K562 (cell line): ENCODE results near the gene SLC16A13. TPM values are rescaled to one million over a fixed set of nuclear protein-coding genes. Genes with fewer than 3 reads are reported as not detected.

ENCODE experiments used
- ATAC-seq: fragments of 200-7000 bp; cut with Tn5 transposase; 3 replicates; pipeline ENCODE4 v1.9.1; 2020; ENCODE audit warnings: moderate library complexity
- BruUV-seq: library from RNA; stranded (reverse); fragments of 400-500 nt; replicated peaks from 2 replicates; lab custom pipeline; 2021; lab: Mats Ljungman, UMichigan
- CTCF ChIA-PET: fragments of 300-600 bp; formaldehyde crosslinking; extraction: SDS; loops from one replicate; lab custom pipeline; 2021; ENCODE audit warnings: low intra/inter-chr PET ratio; lab: Yijun Ruan, JAX
- POLR2A ChIA-PET: fragments of 300-600, 350-650 bp; sonication (Branson Sonifier 250); formaldehyde crosslinking; extraction: SDS; loops from one replicate; lab custom pipeline; 2021; ENCODE audit warnings: antibody characterized with exemption, inconsistent platforms; lab: Yijun Ruan, JAX
- DNase-seq, 4 experiments: peaks; one replicate each; pipeline versions ENCODE4 v3.0.0 to v3.0.0-alpha.2; 2011 to 2018; ENCODE audit warnings: low spot score in 3 of 4, mixed read lengths in 3 of 4; ENCODE audit errors: extremely low read depth in 1 of 4
- FAIRE-seq: peaks from 2 replicates; lab custom pipeline; 2011; peaks lifted over from hg19 to GRCh38; lab: Jason Lieb, UNC
- H2AFZ ChIP-seq: 2 replicates; pipeline ENCODE4 v1.6.0; 2011; ENCODE audit warnings: low read depth, low read length, control low read depth, inconsistent platforms
- H3K27ac ChIP-seq: fragments of 200-600 bp; 3 replicates; pipeline ENCODE4 v1.8.0; 2011; ENCODE audit warnings: low read depth, mild to moderate bottlenecking, control low read depth, inconsistent platforms, low read length, moderate library complexity, mixed read lengths; ENCODE audit errors: extremely low read depth
- H3K27me3 ChIP-seq, 2 experiments: fragments of 300-600 bp in 1 of 2; 2 replicates in 1 of 2; 3 replicates in 1 of 2; pipeline versions ENCODE4 v1.6.0 to v1.8.0; 2011; ENCODE audit warnings: inconsistent platforms in 2 of 2, low read length in 2 of 2, mild to moderate bottlenecking in 1 of 2, mixed read lengths in 1 of 2, moderate library complexity in 1 of 2; ENCODE audit not compliant: control insufficient read depth in 2 of 2, insufficient read depth in 2 of 2
- H3K36me3 ChIP-seq: fragments of 300-600 bp; 3 replicates; pipeline ENCODE4 v1.8.0; 2011; ENCODE audit warnings: mild to moderate bottlenecking, low read length, inconsistent platforms; ENCODE audit not compliant: control insufficient read depth, insufficient read depth
- H3K4me1 ChIP-seq, 2 experiments: fragments of 200-600 bp in 1 of 2; replicated peaks in 1 of 2; 2 replicates in 1 of 2; 3 replicates in 1 of 2; pipeline versions ENCODE4 v1.5.1 to v1.8.0; 2011; ENCODE audit warnings: inconsistent platforms in 2 of 2, low read length in 2 of 2, mild to moderate bottlenecking in 1 of 2, mixed read lengths in 1 of 2, moderate library complexity in 1 of 2; ENCODE audit not compliant: control insufficient read depth in 2 of 2, insufficient read depth in 2 of 2
- H3K4me2 ChIP-seq: 2 replicates; pipeline ENCODE4 v1.6.1; 2011; ENCODE audit warnings: low read length, control low read depth, inconsistent platforms, mixed read lengths; ENCODE audit not compliant: insufficient read depth
- H3K4me3 ChIP-seq: fragments of 200-600 bp; sonication (generic), shearing (Covaris generic); 2 replicates; pipeline ENCODE4 v1.5.1; 2016; ENCODE audit warnings: control low read depth, inconsistent platforms
- H3K79me2 ChIP-seq: fragments of 200-600 bp; 3 replicates; pipeline ENCODE4 v1.8.0; 2011; ENCODE audit warnings: low read length, inconsistent platforms; ENCODE audit not compliant: control insufficient read depth, insufficient read depth
- H3K9ac ChIP-seq, 2 experiments: 2 replicates each; pipeline versions ENCODE4 v1.6.0 to v1.6.1; 2011; ENCODE audit warnings: low read depth in 2 of 2, low read length in 2 of 2, control low read depth in 1 of 2, inconsistent platforms in 1 of 2, mild to moderate bottlenecking in 1 of 2, mixed read lengths in 1 of 2; ENCODE audit not compliant: insufficient read depth in 1 of 2
- H3K9me1 ChIP-seq: one replicate; pipeline ENCODE4 v1.6.0; 2011; ENCODE audit warnings: inconsistent platforms, mild to moderate bottlenecking, low read length, moderate library complexity; ENCODE audit not compliant: control insufficient read depth, insufficient read depth
- H3K9me3 ChIP-seq: replicated peaks from 2 replicates; pipeline ENCODE4 v1.5.1; 2011; ENCODE audit warnings: low read depth, low read length, inconsistent platforms; ENCODE audit not compliant: control insufficient read depth, insufficient read depth
- H4K20me1 ChIP-seq: replicated peaks from 2 replicates; pipeline ENCODE4 v1.6.1; 2011; ENCODE audit warnings: low read length, inconsistent platforms, mixed read lengths; ENCODE audit not compliant: control insufficient read depth, insufficient read depth
- BDP1 ChIP-seq: IDR thresholded peaks from 3 replicates; pipeline ENCODE4 v1.6.1; 2011; ENCODE audit not compliant: insufficient read length, insufficient read depth
- BRD4 ChIP-seq: fragments of 200-600 bp; sonication (generic); IDR thresholded peaks from 2 replicates; pipeline ENCODE4 v1.6.1; 2017; ENCODE audit warnings: inconsistent platforms
- FOSL1 ChIP-seq: fragments of 200-800 bp; sonication (Bioruptor generic); conservative IDR thresholded peaks from 2 replicates; pipeline ENCODE4 v1.6.1; 2016; ENCODE audit warnings: missing genetic modification characterization, missing compliant biosample characterization
- KLF16 ChIP-seq: IDR thresholded peaks from 2 replicates; pipeline ENCODE4 v1.6.1; 2016; ENCODE audit warnings: antibody characterized with exemption
- MCM3 ChIP-seq: fragments of 450-650 bp; IDR thresholded peaks from 2 replicates; pipeline ENCODE4 v1.6.1; 2016
- MTA2 ChIP-seq: fragments of 450-650 bp; IDR thresholded peaks from 2 replicates; pipeline ENCODE4 v1.6.1; 2016; ENCODE audit warnings: low read depth
- NCOA1 ChIP-seq: fragments of 450-650 bp; IDR thresholded peaks from 2 replicates; pipeline ENCODE4 v1.6.1; 2016; ENCODE audit warnings: low read depth
- NCOA2 ChIP-seq, 2 experiments: fragments of 450-650 bp; IDR thresholded peaks; 2 replicates each; pipeline ENCODE4 v1.6.1; 2018; ENCODE audit warnings: mild to moderate bottlenecking in 2 of 2, moderate library complexity in 1 of 2; ENCODE audit not compliant: partially characterized antibody in 2 of 2
- NCOR1 ChIP-seq: fragments of 450-650 bp; IDR thresholded peaks from 2 replicates; pipeline ENCODE4 v1.6.1; 2016; ENCODE audit warnings: mild to moderate bottlenecking, moderate library complexity
- SOX6 ChIP-seq: fragments of 450-650 bp; IDR thresholded peaks from 2 replicates; pipeline ENCODE4 v1.6.1; 2014; ENCODE audit warnings: mild to moderate bottlenecking
- TARDBP ChIP-seq: fragments of 450-650 bp; IDR thresholded peaks from 2 replicates; pipeline ENCODE4 v1.6.1; 2016
- ZEB2 ChIP-seq: fragments of 450-650 bp; IDR thresholded peaks from 2 replicates; pipeline ENCODE4 v1.6.1; 2016
- ZNF212 ChIP-seq: fragments of 450-650 bp; formaldehyde crosslinking; IDR thresholded peaks from 2 replicates; pipeline ENCODE4 v1.4.0; 2020; ENCODE audit warnings: mild to moderate bottlenecking
- ZNF232 ChIP-seq: sonication (generic); formaldehyde crosslinking; IDR thresholded peaks from 2 replicates; pipeline ENCODE4 v1.8.0; 2022; ENCODE audit warnings: mild to moderate bottlenecking, missing genetic modification reagents
- ZNF696 ChIP-seq: fragments of 250-450 bp; sonication (Bioruptor Pico); conservative IDR thresholded peaks from 2 replicates; pipeline ENCODE4 v1.4.0; 2020; ENCODE audit warnings: mild to moderate bottlenecking, moderate library complexity
- WGBS: fragments of 100-300 bp; shearing (Covaris generic); methylation state at CpG from one replicate; pipeline ENCODE4 v1.1.6; 2016; ENCODE audit warnings: low coverage, mixed read lengths; ENCODE audit not compliant: insufficient coverage; ENCODE audit errors: missing lambda C conversion rate; 5-methylcytosine and 5-hydroxymethylcytosine counted together
- in situ Hi-C: fragments of 300-500 bp; cut with MboI; formaldehyde crosslinking; loops from 4 replicates; pipeline ENCODE4 v1.15.0; 2018; ENCODE audit warnings: inconsistent platforms, mixed read lengths
- intact Hi-C: fragments of 100-400 bp; cut with micrococcal nuclease; formaldehyde crosslinking; loops from 2 replicates; pipeline ENCODE4 v1.14.2; 2022
- polyA plus RNA-seq, 8 experiments: library from polyadenylated mRNA; depleted of rRNA in 4 of 8; stranded (reverse) in 5 of 8; unstranded in 3 of 8; fragments of >200 nt; fragmentation: Nextera tagmentation in 2 of 8; fragmentation: Illumina TruSeq in 1 of 8; extraction: Ambion mirVana in 2 of 8; extraction: Trizol in 1 of 8; gene quantifications; 2 replicates each; pipeline versions ENCODE4 v1.2.1 to v1.2.3, GENCODE V29; 2011 to 2014; ENCODE audit warnings: inconsistent platforms in 1 of 8, missing spikeins in 1 of 8
- total RNA-seq, 7 experiments: library from RNA; depleted of rRNA in 6 of 7; stranded (reverse); fragments of >200 nt in 6 of 7; fragmentation: Illumina TruSeq in 2 of 7; extraction: Trizol in 2 of 7; gene quantifications; 2 replicates each; pipeline versions ENCODE4 v1.2.1 to v1.2.3, GENCODE V29; 2011 to 2021; ENCODE audit warnings: low replicate concordance in 1 of 7
- TF ChIP-seq, protein P1 (sequence below): fragments of 450-650 bp; IDR thresholded peaks from 2 replicates; pipeline ENCODE4 v1.6.1; 2018; ENCODE audit warnings: mild to moderate bottlenecking, low read depth; ENCODE audit not compliant: partially characterized antibody
- TF ChIP-seq, protein P2 (sequence below): fragments of 250-450 bp; sonication (Bioruptor Pico); IDR thresholded peaks from 2 replicates; pipeline ENCODE4 v1.4.0; 2020; ENCODE audit warnings: mild to moderate bottlenecking

SLC16A13 gene
- total and polyA plus RNA-seq, 9 of the 15 experiments (the other 6 are each of a cell fraction or from before 2014, with no cell fraction given): 0.04 to 5.6 (median 0.87) TPM

DNA sequence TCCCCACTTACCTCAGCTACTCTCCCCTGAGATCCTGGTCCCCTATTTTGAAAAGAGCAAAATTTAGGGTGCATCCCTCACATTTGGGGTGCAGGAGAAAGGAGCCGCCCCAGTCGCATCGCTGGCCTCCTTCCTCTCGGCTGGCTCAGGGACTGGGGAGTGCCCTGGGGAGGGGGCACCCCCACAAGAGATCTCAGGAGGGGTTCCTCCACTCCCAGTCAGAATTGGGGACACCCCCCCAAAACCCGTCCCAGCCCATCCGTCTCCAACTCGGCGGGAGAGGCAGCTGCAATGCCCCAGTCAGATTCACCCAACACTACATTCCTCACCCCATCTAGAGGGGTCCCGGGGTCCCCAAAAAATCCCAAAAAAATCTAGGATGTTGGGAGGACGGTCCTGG is 16.4 kb upstream of the SLC16A13 start:
- no peaks in the 10 kb centered on the region for H3K9me1 ChIP-seq
- no peaks in the 10 kb centered on the region for H3K9me3 ChIP-seq
- H3K4me3 ChIP-seq: peak overlapping the region; percentile 17; the same call in 1 of the 2 replicates
- in situ Hi-C loops: no loop called here
- BruUV-seq: no TSS peak
- FAIRE-seq: no peak
- H3K4me2 ChIP-seq: peak overlapping the region; percentile 58; the same call in 1 of the 2 replicates
- peak overlapping the region; percentile 78; the same call in 2 of the 3 replicates for H3K27ac ChIP-seq
- no peak for TF ChIP-seq BDP1
- TF ChIP-seq, protein P1, sequence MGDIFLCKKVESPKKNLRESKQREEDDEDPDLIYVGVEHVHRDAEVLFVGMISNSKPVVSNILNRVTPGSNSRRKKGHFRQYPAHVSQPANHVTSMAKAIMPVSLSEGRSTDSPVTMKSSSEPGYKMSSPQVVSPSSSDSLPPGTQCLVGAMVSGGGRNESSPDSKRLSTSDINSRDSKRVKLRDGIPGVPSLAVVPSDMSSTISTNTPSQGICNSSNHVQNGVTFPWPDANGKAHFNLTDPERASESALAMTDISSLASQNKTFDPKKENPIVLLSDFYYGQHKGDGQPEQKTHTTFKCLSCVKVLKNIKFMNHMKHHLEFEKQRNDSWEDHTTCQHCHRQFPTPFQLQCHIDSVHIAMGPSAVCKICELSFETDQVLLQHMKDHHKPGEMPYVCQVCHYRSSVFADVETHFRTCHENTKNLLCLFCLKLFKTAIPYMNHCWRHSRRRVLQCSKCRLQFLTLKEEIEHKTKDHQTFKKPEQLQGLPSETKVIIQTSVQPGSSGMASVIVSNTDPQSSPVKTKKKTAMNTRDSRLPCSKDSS: no peak
- TF ChIP-seq MTA2: no peak
- TF ChIP-seq FOSL1 (tag): no peak
- TF ChIP-seq ZNF212 (CRISPR knock-in tag): no peak
- no peak for TF ChIP-seq SOX6
- no peak for TF ChIP-seq KLF16
- TF ChIP-seq ZNF232 (CRISPR knock-in tag): no peak
- no peak for TF ChIP-seq TARDBP
- TF ChIP-seq NCOA2 (IDR thresholded peaks at IDR 0.05; ENCODE audit: partially characterized antibody in 2 of 2): no peak
- TF ChIP-seq, protein P2, sequence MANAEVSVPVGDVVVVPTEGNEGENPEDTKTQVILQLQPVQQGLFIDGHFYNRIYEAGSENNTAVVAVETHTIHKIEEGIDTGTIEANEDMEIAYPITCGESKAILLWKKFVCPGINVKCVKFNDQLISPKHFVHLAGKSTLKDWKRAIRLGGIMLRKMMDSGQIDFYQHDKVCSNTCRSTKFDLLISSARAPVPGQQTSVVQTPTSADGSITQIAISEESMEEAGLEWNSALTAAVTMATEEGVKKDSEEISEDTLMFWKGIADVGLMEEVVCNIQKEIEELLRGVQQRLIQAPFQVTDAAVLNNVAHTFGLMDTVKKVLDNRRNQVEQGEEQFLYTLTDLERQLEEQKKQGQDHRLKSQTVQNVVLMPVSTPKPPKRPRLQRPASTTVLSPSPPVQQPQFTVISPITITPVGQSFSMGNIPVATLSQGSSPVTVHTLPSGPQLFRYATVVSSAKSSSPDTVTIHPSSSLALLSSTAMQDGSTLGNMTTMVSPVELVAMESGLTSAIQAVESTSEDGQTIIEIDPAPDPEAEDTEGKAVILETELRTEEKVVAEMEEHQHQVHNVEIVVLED (CRISPR knock-in tag): no peak
- no peak for TF ChIP-seq NCOR1
- TF ChIP-seq ZNF696 (CRISPR knock-in tag): no peak
- TF ChIP-seq NCOA1: no peak
- no peak for TF ChIP-seq BRD4
- no peak for TF ChIP-seq MCM3
- no peak for TF ChIP-seq ZEB2
- TF ChIP-seq, all 486 proteins: peak for 0
- 30% methylated on average over 2 of the region's 10 CpGs for WGBS
- peaks cover 46 to 80% of the 10 kb centered on the region in 2 experiments for H3K4me1 ChIP-seq
- H2AFZ ChIP-seq: peak overlapping the region; percentile 97
- ChIA-PET POLR2A (no interaction called here), CTCF (no interaction called here)
- H3K36me3 ChIP-seq: no peaks in the 10 kb centered on the region
- ATAC-seq: no peak
- peak overlapping the region; percentile 53 to 87; a peak in 2 of 4 replicates for H3K9ac ChIP-seq
- H4K20me1 ChIP-seq: no peaks in the 10 kb centered on the region
- H3K79me2 ChIP-seq: peaks cover 9% of the 10 kb centered on the region
- intact Hi-C loops: no loop called here
- no peaks in the 10 kb centered on the region for H3K27me3 ChIP-seq
- no peak for DNase-seq
